ENCODE results near the gene NRF1. TPM values are rescaled to one million over a fixed set of nuclear protein-coding genes. Genes with fewer than 3 reads are reported as not detected.

Gene NRF1
- total and polyA plus RNA-seq, 4 donors: 6.9 to 33.3 (median 14.8) TPM

DNA sequence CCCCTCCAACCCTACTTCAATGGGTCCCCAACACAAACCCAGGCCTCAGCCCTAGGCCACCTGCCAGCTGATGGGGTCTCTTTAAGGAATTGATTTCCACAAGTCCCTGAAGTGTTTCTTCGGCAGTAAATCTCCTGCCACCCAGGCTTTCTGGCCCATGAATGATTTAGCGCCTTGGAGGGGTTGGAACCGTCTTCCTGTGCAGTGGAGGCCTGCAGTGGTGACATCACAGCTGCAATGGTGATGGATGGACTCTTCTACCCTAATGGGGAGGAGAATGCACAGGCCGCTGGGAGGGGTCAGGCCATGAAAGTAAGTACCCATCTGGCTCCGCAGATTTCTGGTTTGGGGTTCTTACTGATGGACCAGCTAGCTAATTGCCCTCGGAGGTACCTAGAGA is 177.5 kb downstream of the NRF1 start:
- H3K4me1 ChIP-seq (ENCODE audit: control insufficient read depth in 5 of 5, insufficient read depth in 5 of 5, low read length in 5 of 5): peaks cover 0 to 10% (median 0%) of the 10 kb centered on the region in 5 donors
- no peak overlapping the region for H3K9ac ChIP-seq (ENCODE audit: insufficient read depth in 1 of 2, low read length in 2 of 2)
- no peak overlapping the region for H3K4me3 ChIP-seq
- no peak for DNase-seq
- WGBS, 2 donors: 87 to 88% methylated on average over 6 of the region's 6 CpGs
- TF ChIP-seq, protein P1, sequence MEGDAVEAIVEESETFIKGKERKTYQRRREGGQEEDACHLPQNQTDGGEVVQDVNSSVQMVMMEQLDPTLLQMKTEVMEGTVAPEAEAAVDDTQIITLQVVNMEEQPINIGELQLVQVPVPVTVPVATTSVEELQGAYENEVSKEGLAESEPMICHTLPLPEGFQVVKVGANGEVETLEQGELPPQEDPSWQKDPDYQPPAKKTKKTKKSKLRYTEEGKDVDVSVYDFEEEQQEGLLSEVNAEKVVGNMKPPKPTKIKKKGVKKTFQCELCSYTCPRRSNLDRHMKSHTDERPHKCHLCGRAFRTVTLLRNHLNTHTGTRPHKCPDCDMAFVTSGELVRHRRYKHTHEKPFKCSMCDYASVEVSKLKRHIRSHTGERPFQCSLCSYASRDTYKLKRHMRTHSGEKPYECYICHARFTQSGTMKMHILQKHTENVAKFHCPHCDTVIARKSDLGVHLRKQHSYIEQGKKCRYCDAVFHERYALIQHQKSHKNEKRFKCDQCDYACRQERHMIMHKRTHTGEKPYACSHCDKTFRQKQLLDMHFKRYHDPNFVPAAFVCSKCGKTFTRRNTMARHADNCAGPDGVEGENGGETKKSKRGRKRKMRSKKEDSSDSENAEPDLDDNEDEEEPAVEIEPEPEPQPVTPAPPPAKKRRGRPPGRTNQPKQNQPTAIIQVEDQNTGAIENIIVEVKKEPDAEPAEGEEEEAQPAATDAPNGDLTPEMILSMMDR (IDR thresholded peaks at IDR 0.05; ENCODE audit: control extremely low read depth, extremely low read depth): no peak
- no peaks in the 10 kb centered on the region for H3K36me3 ChIP-seq (ENCODE audit: control insufficient read depth in 4 of 4, insufficient read depth in 4 of 4, low read length in 4 of 4)
- H3K9me3 ChIP-seq (ENCODE audit: control insufficient read depth in 4 of 4, insufficient read depth in 3 of 4, low read length in 3 of 4): no peaks in the 10 kb centered on the region
- H3K27ac ChIP-seq (ENCODE audit: low read depth in 1 of 2, low read length in 1 of 2): no peak overlapping the region
- peaks cover 5 to 37% (median 35%) of the 10 kb centered on the region in 3 donors for H3K27me3 ChIP-seq (ENCODE audit: control insufficient read depth in 3 of 3, insufficient read depth in 3 of 3, low read length in 2 of 3)
- ATAC-seq (ENCODE audit: insufficient read depth, low FRiP score): no peak

DNA sequence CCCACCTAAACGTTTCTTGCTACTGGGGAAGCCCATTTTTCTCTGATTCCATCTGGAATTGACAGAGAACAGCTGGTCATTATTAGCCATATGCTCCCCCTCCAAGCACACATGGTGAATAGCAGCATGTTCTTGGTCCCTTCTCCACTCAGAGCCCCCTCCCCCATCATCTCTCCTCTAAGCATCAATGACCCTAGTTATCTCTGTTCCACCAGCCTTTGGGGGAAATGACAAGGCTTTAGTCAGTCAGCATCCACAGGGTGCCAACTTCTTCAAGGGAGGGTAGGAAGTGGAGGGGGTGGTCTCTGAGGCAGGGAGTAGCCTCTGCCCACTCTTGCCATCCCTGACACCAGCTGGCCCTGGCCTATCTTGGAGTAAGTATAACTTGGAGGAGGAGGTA is 178.1 kb downstream of the NRF1 start:
- Histone ChIP-seq H3K27ac (ENCODE audit: low read depth in 1 of 2, low read length in 1 of 2) (no peak overlapping the region), H3K27me3 (ENCODE audit: control insufficient read depth in 3 of 3, insufficient read depth in 3 of 3, low read length in 2 of 3) (peaks cover 0 to 31% (median 29%) of the 10 kb centered on the region in 3 donors), H3K4me3 (no peak overlapping the region), H3K9me3 (ENCODE audit: control insufficient read depth in 4 of 4, insufficient read depth in 3 of 4, low read length in 3 of 4) (no peaks in the 10 kb centered on the region), H3K36me3 (ENCODE audit: control insufficient read depth in 4 of 4, insufficient read depth in 4 of 4, low read length in 4 of 4) (no peaks in the 10 kb centered on the region), H3K9ac (ENCODE audit: insufficient read depth in 1 of 2, low read length in 2 of 2) (no peak overlapping the region), H3K4me1 (ENCODE audit: control insufficient read depth in 5 of 5, insufficient read depth in 5 of 5, low read length in 5 of 5) (peaks cover 0 to 10% (median 0%) of the 10 kb centered on the region in 5 donors)
- TF ChIP-seq, protein P1 (IDR thresholded peaks at IDR 0.05; ENCODE audit: control extremely low read depth, extremely low read depth): no peak
- WGBS, 2 donors: 42 to 63% methylated on average over 1 of the region's 1 CpG
- DNase-seq (no peak), ATAC-seq (ENCODE audit: insufficient read depth, low FRiP score) (no peak)

DNA sequence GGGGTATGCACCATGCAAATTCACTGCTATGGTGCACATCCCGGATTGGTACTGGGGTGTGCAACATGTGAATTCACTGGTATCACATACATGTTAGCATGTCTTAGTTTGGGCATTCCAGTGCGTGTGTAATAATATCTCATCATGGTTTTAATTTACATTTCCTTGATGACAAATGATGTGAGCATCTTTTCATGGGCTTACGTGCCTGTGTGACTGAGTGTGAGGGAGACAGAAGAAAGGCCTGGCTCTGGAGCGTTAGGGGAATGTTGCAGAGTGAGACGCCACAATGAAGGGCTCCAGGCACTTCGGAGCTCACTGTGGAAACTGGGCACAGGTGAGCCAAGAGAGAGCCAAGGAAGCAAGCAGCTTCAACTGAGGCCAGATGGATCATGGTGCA is 178.6 kb downstream of the NRF1 start:
- H3K27ac ChIP-seq (ENCODE audit: low read depth in 1 of 2, low read length in 1 of 2): no peak overlapping the region
- ATAC-seq (ENCODE audit: insufficient read depth, low FRiP score): no peak
- H3K9ac ChIP-seq (ENCODE audit: insufficient read depth in 1 of 2, low read length in 2 of 2): no peak overlapping the region
- H3K4me1 ChIP-seq (ENCODE audit: control insufficient read depth in 5 of 5, insufficient read depth in 5 of 5, low read length in 5 of 5): peaks cover 0 to 8% (median 0%) of the 10 kb centered on the region in 5 donors
- no peaks in the 10 kb centered on the region for H3K9me3 ChIP-seq (ENCODE audit: control insufficient read depth in 4 of 4, insufficient read depth in 3 of 4, low read length in 3 of 4)
- TF ChIP-seq, protein P1 (IDR thresholded peaks at IDR 0.05; ENCODE audit: control extremely low read depth, extremely low read depth): no peak
- no peaks in the 10 kb centered on the region for H3K36me3 ChIP-seq (ENCODE audit: control insufficient read depth in 4 of 4, insufficient read depth in 4 of 4, low read length in 4 of 4)
- DNase-seq: no peak
- no peak overlapping the region for H3K4me3 ChIP-seq
- H3K27me3 ChIP-seq (ENCODE audit: control insufficient read depth in 3 of 3, insufficient read depth in 3 of 3, low read length in 2 of 3): peaks cover 0 to 26% (median 24%) of the 10 kb centered on the region in 3 donors
- WGBS, 2 donors: 75 to 87% methylated on average over 6 of the region's 6 CpGs

DNA sequence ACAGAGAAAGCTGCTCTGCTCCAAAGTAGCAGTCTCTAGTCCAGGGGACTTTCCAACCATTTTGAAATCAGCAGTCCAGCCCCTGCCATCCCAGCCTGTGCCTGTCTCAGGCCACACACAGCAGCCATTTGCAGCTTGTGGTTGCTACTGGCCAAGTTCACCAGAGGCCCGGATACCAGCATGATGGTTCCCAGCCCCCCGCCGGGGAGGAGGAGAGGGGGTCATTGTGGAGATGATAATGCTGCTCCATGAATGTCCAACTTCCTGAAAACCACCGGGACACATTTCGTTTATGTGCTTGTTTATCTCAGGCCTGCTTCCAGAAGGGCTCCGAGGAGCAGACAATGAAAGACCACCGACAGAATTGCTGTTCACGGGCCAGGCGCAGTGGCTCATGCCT is 181.2 kb downstream of the NRF1 start:
- ATAC-seq (ENCODE audit: insufficient read depth, low FRiP score) (no peak), DNase-seq (no peak)
- Histone ChIP-seq H3K27ac (ENCODE audit: low read depth in 1 of 2, low read length in 1 of 2) (no peak overlapping the region), H3K36me3 (ENCODE audit: control insufficient read depth in 4 of 4, insufficient read depth in 4 of 4, low read length in 4 of 4) (no peaks in the 10 kb centered on the region), H3K4me1 (ENCODE audit: control insufficient read depth in 5 of 5, insufficient read depth in 5 of 5, low read length in 5 of 5) (no peaks in the 10 kb centered on the region), H3K27me3 (ENCODE audit: control insufficient read depth in 3 of 3, insufficient read depth in 3 of 3, low read length in 2 of 3) (peaks cover 0 to under 1% (median under 1%) of the 10 kb centered on the region in 3 donors), H3K9ac (ENCODE audit: insufficient read depth in 1 of 2, low read length in 2 of 2) (no peak overlapping the region), H3K9me3 (ENCODE audit: control insufficient read depth in 4 of 4, insufficient read depth in 3 of 4, low read length in 3 of 4) (no peaks in the 10 kb centered on the region), H3K4me3 (no peak overlapping the region)
- TF ChIP-seq, protein P1 (IDR thresholded peaks at IDR 0.05; ENCODE audit: control extremely low read depth, extremely low read depth): no peak
- 66 to 69% methylated on average over 9 of the region's 9 CpGs for WGBS, 2 donors

All from lung (tissue), 12 donors.